Suppressor macrophage (primary cell): ENCODE results near the gene PSTPIP2.
"Not testable (repeated sequence)": the region's sequence is repeated elsewhere in the genome, so short reads cannot be mapped to it uniquely, and the experiment has no call there.

ENCODE experiments used
- DNase-seq, 4 experiments: peaks; one replicate each; pipeline ENCODE4 v3.0.0-alpha.2; 2020 to 2022

Gene PSTPIP2

GRCh38 chr18:46069524-46069923 is 2.5 kb downstream of the PSTPIP2 start:
- no peak for DNase-seq

- DNase-seq = no peak
Measured at GRCh38 chr18:46068763-46069162, 3.3 kb downstream of the PSTPIP2 start.

GRCh38 chr18:46067438-46068007 is 4.5 kb downstream of the PSTPIP2 start:
- no peak for DNase-seq

- no peak for DNase-seq
Measured at GRCh38 chr18:46062781-46063180, 9.3 kb downstream of the PSTPIP2 start.

- DNase-seq = no peak
Measured at GRCh38 chr18:46061796-46062195, 10.3 kb downstream of the PSTPIP2 start.

- no peak for DNase-seq
Measured at GRCh38 chr18:46061387-46061786, 10.7 kb downstream of the PSTPIP2 start.

- DNase-seq = peak; percentile 45 to 69 (median 55)
Measured at GRCh38 chr18:46060359-46060841, 11.7 kb downstream of the PSTPIP2 start.

- no peak for DNase-seq
Measured at GRCh38 chr18:46055838-46056230, 16.2 kb downstream of the PSTPIP2 start.

GRCh38 chr18:46054956-46055837 is 16.9 kb downstream of the PSTPIP2 start:
- DNase-seq = peak in 2 of 4 experiments; percentile 28 to 35

- no peak for DNase-seq
Measured at GRCh38 chr18:46053368-46054095, 18.5 kb downstream of the PSTPIP2 start.

- peak; percentile 63 to 77 (median 70) for DNase-seq
Measured at GRCh38 chr18:46051731-46052461, 20.2 kb downstream of the PSTPIP2 start.

GRCh38 chr18:46050268-46050667 is 21.8 kb downstream of the PSTPIP2 start:
- no peak for DNase-seq

- no peak for DNase-seq
Measured at GRCh38 chr18:46048641-46049040, 23.4 kb downstream of the PSTPIP2 start.

- not testable (repeated sequence) for DNase-seq
Measured at GRCh38 chr18:46047369-46047768, 24.7 kb downstream of the PSTPIP2 start.

GRCh38 chr18:46046688-46047087 is 25.4 kb downstream of the PSTPIP2 start:
- no peak for DNase-seq

- no peak for DNase-seq
Measured at GRCh38 chr18:46046126-46046525, 25.9 kb downstream of the PSTPIP2 start.

GRCh38 chr18:46042571-46043123 is 29.4 kb downstream of the PSTPIP2 start:
- peak in 1 of 4 experiments; percentile 30 for DNase-seq

GRCh38 chr18:46040747-46041104 is 31.3 kb downstream of the PSTPIP2 start:
- peak; percentile 49 to 74 (median 66) for DNase-seq

- DNase-seq = no peak
Measured at GRCh38 chr18:46040033-46040746, 31.9 kb downstream of the PSTPIP2 start.

GRCh38 chr18:46037512-46038305 is 34.4 kb downstream of the PSTPIP2 start:
- DNase-seq = peak in 2 of 4 experiments; percentile 14 to 38
